GM23338 (cell line): ENCODE data around the gene EBI3. TPM values are rescaled to one million over a fixed set of nuclear protein-coding genes. Genes with fewer than 3 reads are reported as not detected.

Experiments used
- ATAC-seq: fragments of 200-7000 bp; cut with Tn5 transposase; 3 replicates; pipeline ENCODE4 v1.9.1; 2020
- DNase-seq: peaks from one replicate; pipeline ENCODE4 v3.0.0-alpha.2; 2015; ENCODE audit warnings: low spot score
- H2AFZ ChIP-seq: fragments of 200-600 bp; sonication (generic); 2 replicates; pipeline ENCODE4 v1.8.0; 2016; ENCODE audit warnings: antibody characterized with exemption, mild to moderate bottlenecking, moderate library complexity
- H3F3A ChIP-seq: fragments of 200-600 bp; sonication (generic); replicated peaks from 2 replicates; pipeline ENCODE4 v1.8.0; 2017; ENCODE audit warnings: antibody characterized with exemption, mixed run types, low read depth
- H3K27ac ChIP-seq: fragments of 200-600 bp; sonication (generic); 2 replicates; pipeline ENCODE4 v1.6.1; 2016; ENCODE audit warnings: low read depth
- H3K27me3 ChIP-seq: fragments of 200-600 bp; sonication (generic); 2 replicates; pipeline ENCODE4 v1.8.0; 2016; ENCODE audit warnings: mild to moderate bottlenecking, mixed run types, moderate library complexity; ENCODE audit not compliant: insufficient read depth
- H3K36me3 ChIP-seq: fragments of 200-600 bp; sonication (generic); 2 replicates; pipeline ENCODE4 v1.8.0; 2016; ENCODE audit warnings: mild to moderate bottlenecking; ENCODE audit not compliant: insufficient read depth
- H3K4me1 ChIP-seq: fragments of 200-600 bp; sonication (generic); 2 replicates; pipeline ENCODE4 v1.8.0; 2016; ENCODE audit warnings: mild to moderate bottlenecking, moderate library complexity; ENCODE audit not compliant: insufficient read depth
- H3K4me2 ChIP-seq: fragments of 200-600 bp; sonication (generic); 2 replicates; pipeline ENCODE4 v1.7.1; 2017; ENCODE audit warnings: mixed run types
- H3K4me3 ChIP-seq: fragments of 200-600 bp; sonication (generic); 2 replicates; pipeline ENCODE4 v1.6.1; 2016; ENCODE audit warnings: mixed run types
- H3K79me2 ChIP-seq: fragments of 200-600 bp; sonication (generic); replicated peaks from 2 replicates; pipeline ENCODE4 v1.8.0; 2017; ENCODE audit warnings: mild to moderate bottlenecking; ENCODE audit not compliant: insufficient read depth
- H3K9me2 ChIP-seq: fragments of 200-600 bp; sonication (generic); 2 replicates; pipeline ENCODE4 v1.8.0; 2017; ENCODE audit not compliant: insufficient read depth
- H4K20me1 ChIP-seq: fragments of 200-600 bp; sonication (generic); replicated peaks from 2 replicates; pipeline ENCODE4 v1.8.0; 2017; ENCODE audit warnings: mild to moderate bottlenecking; ENCODE audit not compliant: insufficient read depth
- H3K27ac Mint-ChIP-seq: 2 replicates; pipeline ENCODE4 v1.8.0; 2020; ENCODE audit warnings: inconsistent platforms, mild to moderate bottlenecking, moderate library complexity, mixed read lengths
- H3K27me3 Mint-ChIP-seq: 3 replicates; pipeline ENCODE4 v1.8.0; 2022; ENCODE audit warnings: low read depth, mild to moderate bottlenecking, moderate library complexity, mixed read lengths, inconsistent platforms; ENCODE audit not compliant: insufficient read depth, poor library complexity
- H3K36me3 Mint-ChIP-seq: 3 replicates; pipeline ENCODE4 v1.8.0; 2021; ENCODE audit warnings: low read depth, mild to moderate bottlenecking, inconsistent platforms, moderate library complexity, mixed read lengths
- H3K4me1 Mint-ChIP-seq: 3 replicates; pipeline ENCODE4 v1.8.0; 2020; ENCODE audit warnings: mild to moderate bottlenecking, inconsistent platforms, mixed read lengths
- H3K4me3 Mint-ChIP-seq: 3 replicates; pipeline ENCODE4 v1.8.0; 2021; ENCODE audit warnings: moderate library complexity, mild to moderate bottlenecking, inconsistent platforms, mixed read lengths
- H3K9me3 Mint-ChIP-seq: 3 replicates; pipeline ENCODE4 v1.8.0; 2020; ENCODE audit warnings: moderate library complexity, mild to moderate bottlenecking, inconsistent platforms, mixed read lengths
- CREB1 ChIP-seq: fragments of 250-450 bp; sonication (Bioruptor Pico); IDR thresholded peaks from 2 replicates; pipeline ENCODE4 v1.5.0; 2020; ENCODE audit warnings: low read depth, mild to moderate bottlenecking, moderate library complexity
- CTCF ChIP-seq, 2 experiments: fragments of 200-600 bp in 1 of 2; sonication (generic) in 1 of 2; conservative IDR thresholded peaks; 2 replicates each; pipeline versions ENCODE4 v1.5.1 to v1.6.1; 2016 to 2017; ENCODE audit warnings: antibody characterized with exemption in 2 of 2, low read depth in 2 of 2, mild to moderate bottlenecking in 2 of 2, moderate library complexity in 1 of 2
- EZH2 ChIP-seq: fragments of 200-600 bp; sonication (generic); IDR thresholded peaks from one replicate; pipeline ENCODE4 v1.8.0; 2017; ENCODE audit warnings: antibody characterized with exemption, mild to moderate bottlenecking, low read depth; ENCODE audit not compliant: unreplicated experiment
- REST ChIP-seq: IDR thresholded peaks from one replicate; pipeline ENCODE4 v1.6.1; 2018; ENCODE audit warnings: antibody characterized with exemption; ENCODE audit not compliant: unreplicated experiment
- ZNF462 ChIP-seq: fragments of 250-450 bp; sonication (Bioruptor Pico); IDR thresholded peaks from 2 replicates; pipeline ENCODE4 v1.5.0; 2020; ENCODE audit warnings: mild to moderate bottlenecking, moderate library complexity
- polyA plus RNA-seq: library from polyadenylated mRNA; unstranded; fragments of >200 nt; fragmentation: Nextera tagmentation; extraction: Ambion mirVana; gene quantifications from 2 replicates; pipeline ENCODE4 v1.2.1, GENCODE V29; 2016
- total RNA-seq: library from RNA; depleted of rRNA; stranded (reverse); fragments of >200 nt; shearing (Covaris generic); gene quantifications from 2 replicates; pipeline ENCODE4 v1.2.3, GENCODE V29; 2014

EBI3 gene
- total and polyA plus RNA-seq, 2 experiments from 2014 or later: 0.52 to 1.4 TPM

- no peak overlapping the region for H2AFZ ChIP-seq
- H3K4me3 ChIP-seq: no peak overlapping the region
- no peak overlapping the region for H3K4me2 ChIP-seq
- no peak overlapping the region for H3K27ac ChIP-seq
- ATAC-seq: no peak
- Mint-ChIP-seq H3K27ac (no peak overlapping the region), H3K9me3 (no peaks in the 10 kb centered on the region; the same call in 2 of the 3 replicates), H3K27me3 (peaks cover 4% of the 10 kb centered on the region), H3K4me1 (no peaks in the 10 kb centered on the region), H3K4me3 (no peak overlapping the region), H3K36me3 (peaks cover 7% of the 10 kb centered on the region)
- H3K9me2 ChIP-seq: no peaks in the 10 kb centered on the region
- H3F3A ChIP-seq: no peaks in the 10 kb centered on the region
- no peaks in the 10 kb centered on the region for H4K20me1 ChIP-seq
- TF ChIP-seq EZH2 (no peak), ZNF462 (CRISPR knock-in tag) (no peak), CTCF (conservative IDR thresholded peaks at IDR 0.05; ENCODE audit: low read depth in 2 of 2) (no peak), CREB1 (no peak), REST (no peak)
- no peaks in the 10 kb centered on the region; the same call in 1 of the 2 replicates for H3K4me1 ChIP-seq
- no peaks in the 10 kb centered on the region for H3K27me3 ChIP-seq
- H3K79me2 ChIP-seq: no peaks in the 10 kb centered on the region
- DNase-seq: no peak
- no peaks in the 10 kb centered on the region; the same call in 1 of the 2 replicates for H3K36me3 ChIP-seq
Measured at GRCh38 chr19:4224470-4224869, 4.9 kb upstream of the EBI3 start.
